Stimulated activated CD4-positive, alpha-beta T cell treated with anti-CD3 and anti-CD28 coated beads, Interleukin-4, amount 100 ng/mL, for 1 hour (primary cell): ENCODE measurements around the gene PTPN2.
"Not testable (repeated sequence)": the region's sequence is repeated elsewhere in the genome, so short reads cannot be mapped to it uniquely, and the experiment has no call there.

Experiments
- DNase-seq: peaks from one replicate; pipeline ENCODE4 v3.0.0-alpha.2; 2020

Gene PTPN2

DNA sequence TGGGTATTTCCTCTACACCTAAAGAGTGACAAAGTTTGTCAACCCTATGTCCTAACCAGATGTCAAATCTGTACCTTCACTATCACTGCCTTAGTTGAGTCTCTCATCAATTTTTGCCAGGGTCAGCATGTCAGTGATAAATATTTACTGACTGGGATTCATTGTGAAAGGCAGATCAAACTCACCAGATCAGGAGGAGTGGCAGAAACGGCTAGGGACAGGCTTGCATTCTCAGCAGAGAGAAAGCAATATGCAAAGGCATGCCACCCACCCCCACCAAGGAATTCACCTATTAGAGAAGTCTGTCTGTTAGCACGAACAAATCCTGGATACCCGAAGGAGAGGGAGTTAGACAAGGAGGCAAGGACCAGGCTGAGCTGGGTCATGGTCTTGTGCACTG is 62.6 kb downstream of the PTPN2 start:
- no peak for DNase-seq

DNA sequence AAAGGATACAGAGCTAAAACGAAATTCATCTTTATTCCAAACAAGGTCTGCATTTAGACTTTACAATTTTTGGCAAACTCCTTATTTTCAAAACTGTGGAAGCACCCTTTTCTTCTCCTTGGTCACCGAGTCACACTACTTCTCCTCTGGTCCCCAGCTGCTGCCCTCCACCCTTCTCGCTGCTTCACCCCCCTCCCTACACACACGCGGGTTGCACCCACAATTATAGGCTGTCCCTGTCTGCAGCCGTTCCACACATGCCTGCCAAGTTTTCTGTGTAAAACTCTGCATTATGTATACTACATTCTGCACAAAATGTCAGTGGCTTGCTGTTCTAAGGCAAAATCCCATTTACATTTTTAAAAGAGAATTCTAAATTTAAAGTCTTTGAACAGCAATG is 63.5 kb downstream of the PTPN2 start:
- no peak for DNase-seq

DNA sequence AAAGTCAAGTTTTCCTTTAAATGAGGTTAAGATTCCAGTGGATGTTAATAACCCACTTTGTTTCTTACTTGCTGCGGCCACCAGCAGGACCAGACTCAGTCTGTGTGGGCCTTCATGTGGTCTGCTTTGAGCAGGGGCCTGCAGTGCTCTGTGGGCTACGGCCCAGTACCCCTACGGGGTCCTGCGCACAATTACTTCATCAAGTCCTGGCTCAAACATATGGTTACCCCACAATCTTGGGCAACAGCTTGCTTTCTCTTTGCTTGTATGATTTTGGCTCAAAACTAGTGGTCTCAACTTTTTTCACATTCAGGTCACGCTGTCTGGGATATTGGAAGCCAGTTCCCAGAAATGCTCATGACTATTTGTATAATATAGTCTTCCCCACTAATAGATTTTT is 64.2 kb downstream of the PTPN2 start:
- no peak for DNase-seq

- no peak for DNase-seq
Measured at GRCh38 chr18:12819322-12819721, 64.7 kb downstream of the PTPN2 start.

GRCh38 chr18:12818243-12818642 is 65.8 kb downstream of the PTPN2 start:
- DNase-seq, result no peak

DNA sequence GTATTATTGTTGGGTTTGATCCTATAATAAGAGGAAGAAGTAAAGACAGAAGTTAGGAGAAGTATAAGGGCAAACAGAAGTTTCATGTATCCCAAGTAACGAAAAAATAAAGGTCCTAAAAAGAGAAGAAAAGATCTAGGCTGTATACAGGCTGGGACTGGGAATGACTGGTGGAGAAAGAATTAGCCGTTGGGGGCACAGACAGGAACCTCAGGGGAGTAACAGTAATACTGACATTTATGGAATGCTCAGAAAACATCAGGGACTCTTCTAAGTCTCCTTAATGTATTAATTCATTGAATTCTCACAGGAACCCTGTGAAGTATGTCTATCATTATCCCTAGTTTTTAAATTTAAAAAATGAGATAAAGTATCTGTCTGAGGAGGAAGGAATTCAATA is 67.6 kb downstream of the PTPN2 start:
- no peak for DNase-seq

- DNase-seq, result no peak
Measured at GRCh38 chr18:12811191-12811950, 72.7 kb downstream of the PTPN2 start.

DNA sequence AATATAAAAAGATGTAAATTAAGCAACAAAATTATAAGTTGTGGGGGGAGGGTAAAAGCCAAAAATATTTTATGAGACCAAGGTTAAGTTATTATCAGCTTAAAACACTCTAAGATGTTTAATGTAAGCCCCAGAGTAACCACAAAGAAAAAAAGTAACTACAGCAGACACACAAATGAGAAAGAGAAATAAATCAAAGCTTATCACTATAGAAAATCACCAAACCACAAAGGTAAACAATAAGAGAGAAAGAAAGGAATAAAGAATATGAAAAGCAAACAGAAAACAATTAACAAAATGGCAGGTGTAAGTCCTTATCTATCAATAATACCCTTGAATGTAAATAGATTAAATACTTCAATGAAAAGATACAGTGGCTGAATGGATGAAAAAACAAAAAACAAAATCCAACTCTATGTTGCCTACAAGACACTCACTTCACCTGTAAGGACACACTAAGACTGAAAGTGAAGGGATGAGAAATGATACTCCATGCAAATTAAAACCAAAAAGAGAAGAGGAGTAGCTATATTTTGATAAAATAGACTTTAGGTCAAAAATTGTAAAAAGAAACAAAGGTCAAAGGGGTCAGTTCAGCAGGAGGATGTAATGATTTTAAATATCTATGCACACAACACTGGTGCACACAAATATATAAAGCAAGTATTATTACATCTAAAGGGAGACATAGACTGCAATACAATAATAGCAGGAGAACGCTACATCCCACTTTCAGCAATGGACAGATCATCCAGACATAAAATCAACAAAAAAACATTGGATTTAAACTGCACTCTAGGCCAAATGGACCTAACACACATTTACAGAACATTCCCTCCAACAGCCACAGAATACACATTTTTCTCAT is 80.7 kb downstream of the PTPN2 start:
- no peak for DNase-seq

DNA sequence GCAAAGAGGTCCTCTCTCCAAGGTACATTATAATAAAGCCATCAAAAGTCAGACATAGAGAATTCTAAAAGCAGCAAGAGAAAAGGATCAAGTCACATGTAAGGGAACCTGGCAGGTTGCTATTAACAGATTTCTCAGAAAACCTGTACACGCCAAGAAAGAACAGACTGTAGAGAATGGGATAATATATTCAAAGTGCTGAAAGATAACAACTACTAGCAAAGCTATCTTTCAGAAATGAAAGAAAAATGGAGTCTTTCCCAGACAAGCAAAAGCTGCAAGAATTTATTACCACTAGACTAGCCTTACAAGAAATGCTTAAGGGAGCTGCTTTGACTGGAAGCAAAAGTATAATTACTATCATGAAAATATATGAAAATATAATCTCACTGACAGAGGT is 81.5 kb downstream of the PTPN2 start:
- no peak for DNase-seq

DNA sequence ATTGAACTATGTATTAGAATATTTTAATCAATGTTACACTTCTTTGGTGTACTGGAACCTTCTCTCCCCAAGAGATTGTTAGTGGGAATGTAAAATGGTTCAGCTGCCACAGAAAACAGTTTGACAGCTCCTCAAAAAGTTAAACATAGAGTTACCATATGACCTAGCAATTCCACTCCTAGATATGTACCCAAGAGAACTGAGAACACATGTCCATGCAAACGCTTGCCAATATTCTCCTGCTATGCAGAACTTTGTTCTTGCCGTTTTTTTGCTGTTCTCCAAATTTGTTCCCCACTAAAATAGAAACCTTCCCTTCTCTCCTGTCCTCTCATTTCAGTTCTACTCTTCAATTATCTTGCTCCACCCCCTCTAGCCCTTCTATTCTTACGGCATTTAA is 87.6 kb downstream of the PTPN2 start:
- no peak for DNase-seq

GRCh38 chr18:12791610-12792009 is 92.4 kb downstream of the PTPN2 start:
- DNase-seq, result no peak

DNA sequence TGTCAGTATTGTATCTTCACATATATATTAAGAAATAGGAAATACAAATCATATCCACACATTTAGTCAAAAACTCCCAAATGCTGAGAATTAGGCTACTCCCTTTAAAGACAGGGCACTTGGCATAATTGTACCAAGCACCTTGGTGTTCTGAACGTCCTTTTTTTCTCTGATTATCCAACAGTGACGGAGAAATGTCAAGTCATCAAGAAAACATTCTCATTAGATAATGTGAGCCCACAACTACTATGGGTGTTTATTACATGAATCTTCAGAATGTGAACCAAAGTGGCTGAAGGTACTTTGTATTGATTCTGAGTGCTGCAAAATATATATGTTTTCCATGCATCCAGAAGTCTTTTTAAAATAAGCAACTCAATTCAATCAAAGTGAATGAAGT is 97.4 kb downstream of the PTPN2 start:
- no peak for DNase-seq

DNA sequence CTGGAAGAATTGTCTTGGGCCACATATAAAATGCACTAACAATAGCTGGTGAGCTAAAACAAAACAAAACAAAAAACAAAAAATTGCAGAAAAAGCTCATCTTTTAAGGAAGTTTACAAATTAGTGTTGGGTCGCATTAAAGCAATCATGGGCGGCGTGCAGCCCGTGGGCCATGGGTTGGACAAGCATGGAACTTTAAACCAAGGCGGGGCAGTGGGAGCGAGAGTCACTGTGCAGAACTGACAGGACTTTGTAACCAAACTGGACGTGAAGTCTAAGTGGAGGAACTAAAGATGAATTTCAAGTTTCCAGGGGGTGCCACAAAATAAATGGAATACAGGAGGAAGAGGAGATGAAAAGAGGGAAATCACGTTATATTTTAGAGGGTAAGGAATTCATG is 100.5 kb downstream of the PTPN2 start:
- DNase-seq, result no peak

- DNase-seq, result no peak
Measured at GRCh38 chr18:12782521-12782920, 101.5 kb downstream of the PTPN2 start.

- no peak for DNase-seq
Measured at GRCh38 chr18:12779456-12779855, 104.6 kb downstream of the PTPN2 start.

DNA sequence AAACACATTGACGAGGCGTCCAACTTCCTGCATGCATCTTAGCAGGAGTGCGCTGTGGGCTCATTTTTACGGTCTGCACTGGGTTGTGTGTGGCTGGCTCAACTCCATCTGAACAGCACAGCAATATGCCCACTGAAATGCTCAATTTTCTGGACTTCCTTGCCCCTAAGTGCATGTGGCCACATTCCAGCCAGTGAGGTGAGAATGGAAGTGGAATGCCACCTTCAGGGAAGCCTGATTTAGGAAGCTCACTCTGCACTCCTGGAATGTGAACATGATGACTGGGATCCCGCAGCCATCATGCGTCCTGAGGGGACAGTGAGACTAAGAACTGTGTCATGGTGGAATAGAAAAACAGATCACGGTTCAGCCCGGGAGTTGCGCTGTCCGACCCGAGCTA is 105.0 kb downstream of the PTPN2 start:
- DNase-seq, result no peak

DNA sequence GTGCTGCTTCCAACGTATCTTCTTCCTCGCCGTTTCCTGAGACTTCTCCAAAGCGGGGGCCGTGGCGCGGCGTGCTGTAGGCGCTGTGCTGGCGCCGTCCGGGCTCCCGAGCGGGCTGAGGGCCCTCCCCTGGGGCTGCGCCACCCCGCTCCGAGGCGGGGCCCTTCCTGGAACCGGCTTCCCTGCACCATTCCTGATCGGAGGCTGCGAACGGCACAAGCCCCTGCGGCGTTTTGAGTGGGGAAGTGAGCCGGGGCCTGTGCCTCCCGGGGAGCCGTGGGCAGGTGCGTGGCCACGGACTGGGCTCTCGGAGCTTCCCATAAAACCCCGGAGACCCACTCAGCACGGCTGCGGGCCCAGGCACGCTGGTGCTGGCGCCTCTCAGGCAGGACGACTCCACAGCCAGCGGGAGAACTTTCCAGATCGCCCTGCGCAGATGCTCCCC is 106.5 kb downstream of the PTPN2 start:
- no peak for DNase-seq

GRCh38 chr18:12776821-12777471 is 107.1 kb downstream of the PTPN2 start:
- DNase-seq, result no peak

DNA sequence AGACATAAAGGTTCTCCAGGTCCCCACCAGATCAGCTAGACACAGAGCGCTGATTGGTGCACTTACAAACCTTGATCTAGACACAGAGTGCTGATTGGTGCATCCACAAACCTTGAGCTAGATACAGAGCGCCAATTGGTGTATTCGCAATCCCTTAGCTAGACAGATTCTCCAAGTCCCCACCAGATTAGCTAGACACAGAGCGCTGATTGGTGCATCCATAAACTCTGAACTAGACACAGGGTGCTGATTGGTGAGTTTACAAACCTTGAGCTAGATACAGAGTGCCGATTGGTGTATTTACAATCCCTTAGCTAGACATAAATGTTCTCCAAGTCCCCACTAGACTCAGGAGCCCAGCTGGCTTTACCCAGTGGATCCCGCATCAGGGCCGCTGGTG is 107.6 kb downstream of the PTPN2 start:
- DNase-seq, result not testable (repeated sequence)

- DNase-seq, result no peak
Measured at GRCh38 chr18:12774982-12775381, 109.1 kb downstream of the PTPN2 start.

DNA sequence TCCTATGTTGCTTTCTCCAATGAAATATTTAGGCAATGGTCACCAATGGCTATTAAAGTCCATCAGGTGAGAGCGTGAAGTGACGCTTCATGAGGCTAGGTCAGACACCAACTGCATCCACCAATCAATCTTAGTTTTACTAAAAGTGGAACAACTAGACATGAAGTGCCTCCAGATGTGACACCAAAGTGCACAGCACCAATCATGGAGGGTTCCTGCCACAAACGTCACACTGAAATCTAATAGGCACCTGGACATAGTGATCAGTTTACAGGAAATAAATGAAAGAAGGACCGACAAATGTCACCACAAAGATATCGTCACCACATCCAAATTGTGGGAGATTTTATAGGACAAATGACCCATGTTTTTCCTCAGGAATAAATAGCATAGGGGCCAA is 110.7 kb downstream of the PTPN2 start:
- no peak for DNase-seq

DNA sequence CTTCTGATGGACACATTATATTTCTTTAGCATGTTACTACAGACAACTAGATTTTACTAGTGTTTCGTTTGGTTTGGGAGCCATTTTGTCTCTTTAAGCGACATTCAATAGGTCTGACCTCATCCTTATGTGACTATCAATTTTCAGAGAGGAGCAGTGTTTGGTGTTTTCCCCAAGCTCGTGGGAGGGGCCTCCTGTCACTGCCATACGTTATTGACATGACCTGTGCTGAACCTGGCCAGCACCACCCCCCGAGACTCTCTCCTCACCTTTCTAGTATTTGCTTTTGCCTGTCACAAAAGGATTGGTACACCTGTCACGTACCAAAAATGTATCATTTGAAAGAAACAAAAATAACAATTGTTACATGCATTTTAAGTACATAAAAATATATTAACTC is 111.9 kb downstream of the PTPN2 start:
- DNase-seq, result no peak

DNA sequence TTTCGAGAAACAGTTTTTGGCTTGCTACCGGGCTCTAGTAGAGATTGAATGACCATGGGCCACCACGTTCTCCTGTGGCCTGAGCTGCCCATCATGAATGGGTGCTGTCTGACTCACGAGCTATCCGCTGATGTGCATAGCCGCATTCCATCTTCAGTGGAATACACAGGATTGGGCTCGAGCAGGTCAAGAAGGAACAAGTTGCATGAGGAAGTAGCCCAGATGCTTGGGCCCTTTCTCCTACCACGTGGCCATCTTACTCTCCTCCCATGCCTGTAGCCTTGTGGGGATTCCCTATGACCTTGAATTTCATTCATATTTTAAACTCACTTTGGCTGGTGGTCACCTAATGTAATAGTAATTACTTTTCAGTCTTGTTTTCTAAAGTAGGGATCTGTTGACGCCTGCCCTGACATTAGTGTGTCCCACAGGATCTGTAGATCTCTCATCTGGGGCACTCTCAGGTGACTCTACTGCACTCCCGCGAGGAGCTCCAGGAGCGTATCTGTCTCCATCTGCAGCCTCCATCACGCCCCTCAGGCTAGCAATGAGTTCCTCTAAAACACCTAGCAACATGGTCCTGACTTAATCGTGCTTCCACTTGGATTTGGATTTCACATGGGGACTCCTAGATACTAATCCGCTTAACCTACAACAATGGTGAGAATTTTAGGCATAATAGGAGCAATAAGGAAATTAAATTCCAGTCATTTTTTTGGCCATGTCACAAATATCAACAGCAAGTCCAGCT is 113.4 kb downstream of the PTPN2 start:
- no peak for DNase-seq
